ENCODE results near the gene TEKT4. TPM values are rescaled to one million over a fixed set of nuclear protein-coding genes. Genes with fewer than 3 reads are reported as not detected.
"Not testable (repeated sequence)": the region's sequence is repeated elsewhere in the genome, so short reads cannot be mapped to it uniquely, and the experiment has no call there.

Gene TEKT4
- total RNA-seq, 2 donors from 2014 or later, result not detected

GRCh38 chr2:94895273-94895672 is 24.0 kb downstream of the TEKT4 start:
- not testable (repeated sequence) for H3K4me1 Mint-ChIP-seq (ENCODE audit: low read depth in 2 of 2); H3K4me3 Mint-ChIP-seq; ATAC-seq; H3K27ac Mint-ChIP-seq; H3K36me3 Mint-ChIP-seq; H3K9me3 Mint-ChIP-seq; DNase-seq (ENCODE audit: low spot score)
- peaks cover 11 to 17% of the 10 kb centered on the region in 2 donors for H3K27me3 Mint-ChIP-seq

- ATAC-seq, H3K27me3 Mint-ChIP-seq, H3K4me3 Mint-ChIP-seq: not testable (repeated sequence)
Observed at GRCh38 chr2:94906976-94907375, 35.7 kb downstream of the TEKT4 start.

GRCh38 chr2:94923196-94923595 is 52.0 kb downstream of the TEKT4 start:
- ATAC-seq (no peak), DNase-seq (ENCODE audit: low spot score) (no peak)
- H3K4me1 Mint-ChIP-seq (ENCODE audit: low read depth in 2 of 2), result no peaks in the 10 kb centered on the region
- peaks cover 5% of the 10 kb centered on the region for H3K9me3 Mint-ChIP-seq
- H3K4me3 Mint-ChIP-seq, result no peak overlapping the region
- H3K27me3 Mint-ChIP-seq, result peaks cover 0 to 8% of the 10 kb centered on the region in 2 donors
- no peaks in the 10 kb centered on the region for H3K36me3 Mint-ChIP-seq
- no peak overlapping the region for H3K27ac Mint-ChIP-seq

More at GRCh38 chr2:94906976-94907375, 35.7 kb downstream of the TEKT4 start:
- H3K27ac Mint-ChIP-seq; H3K9me3 Mint-ChIP-seq; DNase-seq (ENCODE audit: low spot score); H3K4me1 Mint-ChIP-seq (ENCODE audit: low read depth in 2 of 2); H3K36me3 Mint-ChIP-seq: not testable (repeated sequence)

GRCh38 chr2:94924999-94925398 is 53.8 kb downstream of the TEKT4 start:
- H3K27me3 Mint-ChIP-seq; H3K4me3 Mint-ChIP-seq; H3K27ac Mint-ChIP-seq; H3K9me3 Mint-ChIP-seq; DNase-seq (ENCODE audit: low spot score); H3K4me1 Mint-ChIP-seq (ENCODE audit: low read depth in 2 of 2); H3K36me3 Mint-ChIP-seq; ATAC-seq: not testable (repeated sequence)

Other genes starting within 250 kb of the TEKT4 start
- gene MAL, start 154.3 kb downstream of the TEKT4 start, total RNA-seq, result 1 to 10 TPM; 1.2 to 2.2 TPM